A549 treated with CpdA at 1 μM for 4 hours (cell line): ENCODE results near the gene TTLL1. TPM values are rescaled to one million over a fixed set of nuclear protein-coding genes. Genes with fewer than 3 reads are reported as not detected.

ENCODE experiments used
- total RNA-seq: library from RNA; stranded (reverse); fragments of 200-300 nt; extraction: Qiagen RNA extraction; gene quantifications from 5 replicates; pipeline ENCODE4 v1.2.3, GENCODE V29; 2022; ENCODE audit warnings: low read depth

TTLL1 gene
- total RNA-seq: 2.0 to 2.5 TPM (median 2.1 TPM) in 5 replicates

GRCh38 chr22:43088984-43089717 lies at the start of gene TTLL1:
Gene TTLL1, minus strand, starts transcription at chr22:43089391. Its CDS starts 13,805 bp downstream, at chr22:43075586.

DNA sequence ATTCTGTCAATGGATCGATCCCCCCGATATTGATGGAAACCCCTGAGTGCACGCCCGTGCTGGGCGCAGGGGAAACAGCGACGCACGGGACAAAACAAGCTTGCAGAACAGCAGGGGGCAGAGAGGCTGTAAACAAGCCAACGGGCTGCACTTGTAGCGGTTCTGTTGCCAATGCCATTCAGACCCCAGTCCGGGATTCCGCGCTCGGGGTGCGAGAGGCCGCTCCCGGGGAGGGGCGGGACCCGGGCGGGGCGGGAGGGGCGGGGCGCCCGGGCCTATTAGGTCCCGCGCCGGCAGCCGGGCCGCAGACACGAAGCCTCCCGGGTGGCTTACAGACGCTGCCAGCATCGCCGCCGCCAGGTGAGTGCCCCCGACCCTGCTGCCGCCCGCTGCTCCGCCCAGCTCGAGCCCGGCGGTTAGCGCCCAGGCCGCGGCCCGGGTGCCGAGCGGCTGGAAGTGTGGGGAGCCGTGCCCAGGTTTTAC lies 21.3 kb upstream of the TTLL1 start, which contains the start of gene BIK:
Gene BIK, plus strand, starts transcription at position 307 of the 483 bp plus-strand sequence. CDS start 13,273 bp downstream, outside the sequence.

GRCh38 chr22:43014869-43015676 lies 74.1 kb downstream of the TTLL1 start, which contains the start of gene PACSIN2:
Gene PACSIN2, minus strand, starts transcription at chr22:43015149. Its CDS starts 103,069 bp downstream, at chr22:42912080.

Other genes with a start within 250 kb of the TTLL1 start
- gene ARFGAP3, start 232.1 kb downstream of the TTLL1 start, total RNA-seq: 13.9 to 20.0 TPM (median 17.0 TPM) in 5 replicates
- 63.1 to 69.9 TPM (median 66.0 TPM) in 5 replicates for gene PACSIN2, start 74.2 kb downstream of the TTLL1 start, total RNA-seq
- 0.86 to 1.4 TPM (median 1.0 TPM) in 5 replicates for gene BIK, start 21.4 kb upstream of the TTLL1 start, total RNA-seq
- gene MCAT, start 54.0 kb upstream of the TTLL1 start, total RNA-seq: 16.5 to 28.9 TPM (median 23.8 TPM) in 5 replicates
- 126 to 234 TPM (median 202 TPM) in 5 replicates for gene TSPO, start 62.2 kb upstream of the TTLL1 start, total RNA-seq
- 17.8 to 23.4 TPM (median 22.0 TPM) in 5 replicates for gene TTLL12, start 97.7 kb upstream of the TTLL1 start, total RNA-seq